AG08395 (cell line): ENCODE results near the gene H2BK1.
A peak's percentile ranks its signal among the peaks of the same experiment; 100 is the strongest.

ENCODE experiments used
- DNase-seq: peaks from one replicate; pipeline ENCODE4 v3.0.0; 2012; ENCODE audit warnings: mixed read lengths, low spot score

The H2BK1 gene

DNA sequence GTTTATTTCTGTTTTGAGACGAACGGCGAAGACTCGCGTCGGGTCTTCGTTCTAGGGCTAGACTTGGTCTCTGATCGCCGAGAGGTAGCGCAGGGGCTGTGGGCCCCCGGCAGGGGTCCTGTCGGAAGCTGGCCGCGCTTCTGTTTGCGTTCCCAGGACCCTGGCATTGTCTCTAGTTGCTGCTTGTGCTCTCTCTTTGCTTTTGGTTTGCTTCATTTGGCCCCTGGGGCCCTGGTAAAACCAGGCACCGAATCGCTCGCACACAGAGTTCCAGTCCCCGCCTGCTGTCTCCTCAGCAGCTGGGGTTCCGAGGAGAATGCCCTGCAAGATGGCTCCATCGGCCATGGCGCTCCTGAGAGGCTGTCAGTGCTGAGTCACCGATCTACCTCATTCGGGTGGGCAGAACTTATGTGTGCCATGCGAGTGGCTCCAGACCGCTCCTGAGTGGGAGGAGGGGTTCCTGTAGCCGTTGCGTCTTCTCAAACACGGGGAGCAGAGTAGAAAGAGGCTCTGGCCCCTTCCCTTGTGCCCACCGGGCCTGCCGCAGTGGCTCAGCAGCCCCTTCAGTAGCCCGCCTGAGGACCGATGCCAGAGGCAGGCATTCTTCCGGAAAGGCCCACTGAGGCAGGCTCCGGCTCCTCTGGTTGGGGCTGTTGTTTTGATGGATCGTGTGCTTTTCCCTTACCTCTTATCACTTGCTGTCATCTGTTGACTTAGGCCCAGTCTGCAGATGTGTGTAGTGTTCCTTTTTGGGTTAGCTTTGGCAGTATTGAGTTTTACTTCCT, 22.8 kb upstream of the H2BK1 start:
- DNase-seq: peak; percentile 90

GRCh38 chr7:151232091-151232916, 22.0 kb upstream of the H2BK1 start, which contains the start of gene CHPF2:
Gene CHPF2 (plus strand): TSS chr7:151232483. CDS start chr7:151234012, 1,529 bp downstream.
- DNase-seq: peak; percentile 95

DNA sequence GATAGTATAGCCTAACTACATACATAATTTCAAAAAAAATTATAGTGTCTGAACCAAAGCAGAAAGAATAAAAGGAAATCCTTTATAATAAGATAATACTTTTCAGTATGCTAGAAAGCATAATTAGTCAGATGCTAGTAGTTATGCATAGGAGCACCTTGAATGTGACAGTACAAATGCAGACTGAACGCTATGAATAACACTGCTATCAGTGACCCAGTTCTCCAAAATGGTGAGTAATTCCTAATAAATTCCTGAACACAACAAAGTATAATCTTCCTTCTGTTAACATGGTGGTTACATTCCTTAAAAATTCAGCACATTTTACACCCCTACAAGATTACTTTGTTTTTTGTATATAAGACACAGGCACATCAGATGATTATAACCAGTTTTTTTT, 20.8 kb upstream of the H2BK1 start:
- DNase-seq: no peak

GRCh38 chr7:151229249-151229648, 19.0 kb upstream of the H2BK1 start:
- DNase-seq: no peak

DNA sequence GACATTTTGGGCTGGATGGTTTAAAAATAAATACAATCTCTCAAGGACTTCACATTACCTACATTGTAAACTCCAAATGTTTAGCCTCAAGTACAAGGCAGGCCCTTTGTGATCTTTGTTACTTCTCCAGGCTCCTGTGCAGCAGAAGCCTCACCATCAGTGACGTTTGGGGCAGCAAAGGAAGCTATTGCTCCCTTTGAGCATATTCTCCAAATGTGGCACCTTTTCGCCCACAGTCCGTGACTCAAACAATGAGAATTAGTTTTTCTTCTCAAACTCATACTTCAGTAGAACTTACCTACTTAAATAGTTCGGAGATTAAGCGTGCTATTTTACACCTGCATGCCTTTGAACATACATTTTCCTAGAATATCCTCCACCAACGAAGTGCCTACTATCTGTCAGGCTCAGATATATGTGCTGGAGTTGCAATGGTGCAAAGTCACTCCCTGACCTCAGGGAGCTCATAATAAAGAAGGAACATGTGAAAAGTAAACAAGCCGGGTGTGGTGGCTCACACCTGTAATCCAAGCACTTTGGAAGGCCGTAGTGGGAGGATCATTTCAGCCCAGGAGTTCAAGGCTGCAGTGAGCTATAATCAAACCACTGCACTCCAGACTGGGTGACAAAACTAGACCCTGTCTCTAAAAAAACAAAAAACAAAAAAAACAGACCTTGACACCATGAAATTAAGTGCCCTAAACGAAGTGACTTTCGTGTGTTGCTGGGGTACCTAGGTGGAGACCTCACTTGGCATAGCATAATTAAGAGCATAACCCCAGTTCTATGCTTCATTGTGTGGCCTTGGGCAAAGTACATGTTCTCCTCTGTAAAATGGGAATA, 18.0 kb upstream of the H2BK1 start:
- no peak for DNase-seq

GRCh38 chr7:151226875-151227782, 16.8 kb upstream of the H2BK1 start, which contains the start of gene ABCF2:
Gene ABCF2 (minus strand): TSS chr7:151227205. CDS start chr7:151226458, 747 bp downstream.
- peak; percentile 99 for DNase-seq

- no peak for DNase-seq
Observed at GRCh38 chr7:151226560-151226874, 16.2 kb upstream of the H2BK1 start.

DNA sequence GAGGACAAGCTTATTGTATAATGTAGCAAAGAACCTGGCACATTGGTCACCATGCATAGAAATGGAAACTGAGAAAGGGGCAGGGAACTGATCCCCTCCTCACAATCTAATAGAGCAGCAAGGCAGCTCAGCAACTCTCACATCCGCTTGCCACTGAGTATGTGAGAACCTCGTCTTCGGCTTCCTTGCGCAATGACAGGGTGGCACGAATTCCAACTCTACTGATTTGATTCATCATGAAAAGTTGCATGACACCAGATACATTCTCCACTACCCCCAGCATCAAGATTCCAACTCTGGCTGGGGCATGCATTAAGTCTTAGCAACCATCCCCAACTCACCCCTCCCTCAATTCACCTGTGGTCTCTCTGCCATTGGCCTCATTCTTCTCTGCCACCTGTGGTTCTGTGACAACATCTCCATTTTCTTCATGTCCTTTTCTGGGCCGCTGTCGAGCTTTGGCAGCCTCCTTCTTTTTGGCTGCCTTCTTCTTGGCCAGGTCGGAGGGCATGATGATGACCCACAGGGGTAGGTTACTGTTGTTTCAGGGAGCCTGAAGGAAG, 15.7 kb upstream of the H2BK1 start:
- DNase-seq: no peak

DNA sequence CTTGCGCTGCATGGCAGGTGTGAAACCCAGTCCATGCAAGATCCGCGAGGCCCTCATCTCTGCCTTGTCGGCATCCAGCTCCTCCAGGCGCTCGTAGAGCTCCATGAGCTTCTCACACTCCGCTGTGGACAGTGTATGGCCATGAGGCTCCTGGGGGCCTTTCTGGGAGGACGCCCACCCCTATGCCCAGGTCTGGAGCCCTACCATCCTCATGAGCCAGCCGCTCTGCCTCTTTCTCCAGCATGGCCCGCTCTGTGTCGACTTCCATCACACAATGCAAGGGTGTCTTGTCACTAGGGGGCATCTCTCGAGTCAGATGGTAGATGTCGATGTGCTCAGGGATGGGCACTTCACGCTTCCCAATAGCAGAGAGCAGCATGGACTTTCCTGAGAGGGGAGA, 13.4 kb upstream of the H2BK1 start:
- DNase-seq: no peak

GRCh38 chr7:151218170-151218569, 7.9 kb upstream of the H2BK1 start:
- no peak for DNase-seq

DNA sequence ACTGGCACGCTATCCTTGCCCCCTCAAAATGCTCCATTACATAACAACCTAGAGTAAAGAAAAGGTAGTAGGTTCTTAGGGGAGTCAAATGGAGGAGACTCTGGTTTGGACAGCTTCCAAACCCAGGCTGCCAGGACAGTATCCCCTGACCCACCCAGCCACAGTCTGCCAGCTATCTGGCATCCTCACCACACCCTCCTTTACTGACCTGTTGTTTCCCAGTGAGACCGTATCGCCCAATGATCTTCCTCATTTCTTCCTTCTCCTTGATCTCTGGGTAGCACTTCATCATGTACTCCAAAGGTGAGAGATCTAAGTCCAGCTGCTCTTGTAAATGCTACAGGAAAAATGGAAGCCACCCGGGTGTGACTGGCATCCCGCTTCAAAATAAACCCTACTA, 5.1 kb upstream of the H2BK1 start:
- DNase-seq: no peak

GRCh38 chr7:151213826-151214225, 3.5 kb upstream of the H2BK1 start:
- DNase-seq: no peak

GRCh38 chr7:151212626-151213025, 2.3 kb upstream of the H2BK1 start:
- no peak for DNase-seq

- no peak for DNase-seq
Observed at GRCh38 chr7:151211155-151211772, 976 bp upstream of the H2BK1 start.

DNA sequence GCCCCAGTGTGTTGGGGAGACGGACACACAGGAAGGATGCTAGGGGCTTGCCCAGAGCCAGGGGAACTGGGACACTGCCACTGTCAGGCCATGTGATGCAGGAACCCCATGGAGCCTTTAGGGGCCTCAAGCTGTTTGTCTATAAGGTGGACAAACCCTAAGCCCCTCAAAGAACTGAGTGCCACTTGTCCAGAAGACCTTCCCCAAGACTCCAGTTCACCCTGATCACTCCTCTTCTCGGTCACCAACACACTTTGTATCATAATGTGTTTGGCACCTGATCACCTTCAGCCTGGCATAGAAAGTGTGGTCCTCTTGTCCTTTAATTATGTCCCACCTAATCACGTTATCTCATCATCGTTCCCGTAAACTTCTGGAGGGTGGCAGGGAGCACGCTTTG, 700 bp downstream of the H2BK1 start:
- no peak for DNase-seq

GRCh38 chr7:151208253-151208862, 1.9 kb downstream of the H2BK1 start:
- DNase-seq: no peak

GRCh38 chr7:151207804-151208203, 2.5 kb downstream of the H2BK1 start:
- no peak for DNase-seq

DNA sequence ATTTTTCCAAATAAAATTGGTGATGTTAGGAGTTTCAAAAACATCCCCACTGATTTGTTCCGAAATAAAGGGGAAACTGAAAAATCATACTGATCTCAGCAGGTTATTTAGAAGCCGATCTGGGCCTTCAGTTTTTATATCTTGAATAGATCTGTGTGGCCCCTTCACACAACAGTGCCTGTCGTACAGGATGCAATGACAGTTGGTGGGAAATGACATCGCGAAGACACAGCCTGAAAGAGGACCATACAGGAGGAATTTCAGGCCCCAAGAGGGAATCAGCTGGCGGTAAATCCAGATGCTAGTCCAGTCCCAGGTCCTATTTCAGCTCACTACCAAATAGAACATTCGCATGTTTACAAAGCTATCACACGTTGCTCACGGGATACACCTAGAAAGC, 3.0 kb downstream of the H2BK1 start:
- DNase-seq: no peak

GRCh38 chr7:151206914-151207313, 3.4 kb downstream of the H2BK1 start:
- DNase-seq: no peak

DNA sequence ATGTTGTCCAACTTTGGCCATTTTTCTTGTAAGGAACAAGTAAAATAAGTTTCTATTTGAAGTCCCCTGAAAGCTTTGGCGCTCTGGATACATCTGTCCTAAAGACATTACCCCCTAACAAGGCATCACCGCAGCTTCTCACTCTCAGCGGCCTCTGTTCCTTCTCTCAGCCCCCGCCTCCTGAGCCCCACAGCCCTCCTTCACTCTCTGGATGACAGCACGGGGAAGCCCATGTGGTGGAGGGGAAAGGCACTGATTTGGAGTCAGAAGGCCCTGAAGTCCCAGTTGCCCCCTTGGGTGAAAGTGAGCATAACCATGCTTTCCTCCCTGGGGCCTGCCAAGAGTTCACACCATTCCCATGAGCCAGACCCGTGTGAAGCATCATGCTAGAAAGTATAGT, 4.6 kb downstream of the H2BK1 start:
- DNase-seq: no peak
